HepG2 (cell line): ENCODE data around the gene IGF2BP1. TPM values are rescaled to one million over a fixed set of nuclear protein-coding genes. Genes with fewer than 3 reads are reported as not detected.
A peak's percentile ranks its signal among the peaks of the same experiment; 100 is the strongest.

Experiments
- AKNA ChIP-seq: sonication (generic); formaldehyde crosslinking; IDR thresholded peaks from 2 replicates; pipeline ENCODE4 v1.4.0; 2020; ENCODE audit warnings: missing genetic modification reagents, borderline replicate concordance
- GRHL1 ChIP-seq: sonication (generic); formaldehyde crosslinking; conservative IDR thresholded peaks from 2 replicates; pipeline ENCODE4 v1.8.0; 2022; ENCODE audit warnings: missing genetic modification reagents
- PRDM15 ChIP-seq: sonication (generic); formaldehyde crosslinking; IDR thresholded peaks from 2 replicates; pipeline ENCODE4 v1.4.0; 2020; ENCODE audit warnings: missing genetic modification reagents
- ZFP36 ChIP-seq: fragments of 150-350 bp; IDR thresholded peaks from 2 replicates; pipeline ENCODE4 v1.6.1; 2018; ENCODE audit warnings: borderline replicate concordance, low read length, low read depth; ENCODE audit not compliant: partially characterized antibody
- ZNF468 ChIP-seq: sonication (generic); formaldehyde crosslinking; IDR thresholded peaks from 2 replicates; pipeline ENCODE4 v1.8.0; 2022; ENCODE audit warnings: mild to moderate bottlenecking, moderate library complexity, missing genetic modification reagents
- ZNF652 ChIP-seq: IDR thresholded peaks from 2 replicates; pipeline ENCODE4 v1.6.1; 2016; ENCODE audit warnings: low read depth, borderline replicate concordance
- ZNF768 ChIP-seq: sonication (generic); formaldehyde crosslinking; IDR thresholded peaks from 2 replicates; pipeline ENCODE4 v1.4.0; 2020; ENCODE audit warnings: missing genetic modification reagents
- polyA plus RNA-seq, 8 experiments: library from polyadenylated mRNA; depleted of rRNA in 3 of 8; stranded (reverse) in 7 of 8; unstranded in 1 of 8; fragments of >200 nt; fragmentation: Illumina TruSeq in 4 of 8; extraction: Trizol in 4 of 8; gene quantifications; 2 replicates each; pipeline versions ENCODE4 v1.2.1 to v1.2.3, GENCODE V29; 2011 to 2016; ENCODE audit warnings: low read depth in 4 of 8, missing spikeins in 1 of 8, mixed read lengths in 1 of 8; ENCODE audit not compliant: insufficient read depth in 1 of 8
- total RNA-seq, 5 experiments: library from RNA; depleted of rRNA; stranded (reverse); fragments of >200 nt; fragmentation: Illumina TruSeq; extraction: Trizol; gene quantifications; 2 replicates each; pipeline ENCODE4 v1.2.3, GENCODE V29; 2016; ENCODE audit warnings: low read depth in 1 of 5

Gene IGF2BP1
- total and polyA plus RNA-seq, 2 of the 13 experiments (the other 11 are each of a cell fraction or from before 2014, with no cell fraction given) = 29.7 to 75.1 TPM

GRCh38 chr17:49035470-49036269, 38.5 kb downstream of the IGF2BP1 start (continued):
- no peak for TF ChIP-seq AKNA
- TF ChIP-seq PRDM15 (CRISPR knock-in tag) = peak; percentile 41; the same call in 1 of the 2 replicates
- no peak for TF ChIP-seq ZNF652 (CRISPR knock-in tag)
- no peak for TF ChIP-seq ZNF468 (CRISPR knock-in tag)
- TF ChIP-seq ZFP36 = no peak
- TF ChIP-seq ZNF768 (CRISPR knock-in tag) = 0 out of 2 replicates have a peak, but pooled peaks have one; percentile 10
- TF ChIP-seq GRHL1 (CRISPR knock-in tag) = no peak
